ENCODE data around the gene ZNF669.

ZNF669 gene

DNA sequence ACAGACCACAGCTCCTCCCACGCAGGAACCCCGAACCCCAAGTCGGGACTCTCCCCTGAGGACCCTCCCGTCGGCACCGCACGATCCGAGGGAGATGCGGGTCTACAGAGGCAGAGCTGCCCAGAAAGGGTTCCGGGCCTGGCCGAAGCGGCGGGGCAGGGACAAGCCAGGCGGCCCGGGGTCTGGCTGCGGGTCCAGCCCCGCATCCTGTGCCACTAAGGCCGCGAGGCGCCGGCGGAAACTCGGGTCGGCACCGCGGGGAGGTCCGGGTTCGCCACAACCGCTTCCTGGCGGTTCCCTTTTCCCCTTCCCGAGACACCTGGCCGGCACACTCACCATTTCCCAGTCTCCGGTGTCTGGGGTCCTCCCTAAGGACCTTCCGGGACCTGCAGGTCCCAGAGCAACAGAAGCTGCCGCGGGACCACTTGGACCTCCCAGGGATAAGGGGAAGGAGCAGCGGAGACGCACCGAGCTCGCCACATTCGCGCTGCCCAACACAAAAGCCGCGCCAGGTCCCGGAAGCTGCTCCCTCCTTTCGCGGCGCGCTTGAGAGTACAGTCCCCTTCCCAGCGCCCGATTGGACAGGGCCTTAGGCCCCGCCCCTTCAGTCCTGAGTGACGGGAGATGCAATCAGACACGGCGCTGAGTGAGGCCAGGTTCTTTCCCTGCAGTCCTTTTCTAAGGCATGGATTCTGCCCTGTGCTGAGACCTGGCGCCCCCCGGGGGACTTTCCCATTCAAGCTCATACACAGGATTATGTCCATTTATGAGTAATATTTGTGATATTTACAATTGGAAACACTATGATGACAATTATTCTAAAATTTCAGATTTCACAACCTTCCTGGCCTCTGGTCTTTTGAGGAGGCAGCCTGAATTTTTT, 25.7 kb downstream of the ZNF669 start, which contains the start of gene ZNF670:
Gene ZNF670, minus strand, starts transcription at position 554 of the 883 bp plus-strand sequence. Its CDS starts 215 bp downstream, at position 339.
- peak within 1 kb of the TSS; percentile 62 to 96 (median 86) for H3K4me3 ChIP-seq
- peak within 1 kb of the TSS in 20 of 21 experiments; percentile 41 to 86 (median 77) for H3K27ac ChIP-seq

DNA sequence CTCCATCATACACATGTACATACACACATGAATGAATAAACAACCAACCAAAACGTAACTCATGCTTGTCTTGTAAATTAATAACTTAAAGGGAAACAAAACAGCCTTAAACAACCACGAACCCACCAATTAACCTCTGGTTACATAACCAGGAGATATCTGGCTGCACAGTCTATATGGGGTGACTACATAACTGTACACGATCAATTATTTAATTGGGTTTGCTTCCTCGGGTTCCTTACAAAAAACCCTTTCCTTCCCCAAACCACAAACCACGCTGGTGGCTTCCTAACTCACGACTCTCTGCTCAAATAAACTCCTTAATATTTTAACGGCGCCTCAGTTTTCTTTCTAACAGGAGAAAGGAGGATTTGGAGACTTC, 26.3 kb downstream of the ZNF669 start:
- H3K27ac ChIP-seq: peak overlapping the region in 19 of 21 experiments; percentile 41 to 86 (median 78)

DNA sequence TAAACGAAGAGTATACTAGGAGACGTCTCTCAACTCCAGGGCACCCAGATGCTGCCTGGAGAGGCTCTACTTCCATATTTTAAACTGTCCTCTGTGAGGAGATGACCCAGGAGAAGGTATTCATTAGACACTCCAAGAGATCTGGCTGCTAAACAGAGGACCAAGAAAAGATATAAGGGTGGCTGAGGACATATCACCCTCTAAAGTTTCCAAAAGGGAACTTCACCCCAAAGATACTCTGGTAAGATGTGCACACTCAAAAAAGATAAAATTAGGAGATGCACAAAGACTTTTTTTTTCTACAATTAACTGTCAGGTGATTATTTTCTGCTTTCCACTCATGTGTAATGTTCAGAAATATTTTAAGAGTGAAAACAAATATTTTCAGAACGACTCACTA, 26.9 kb downstream of the ZNF669 start:
- no peak overlapping the region for H3K27ac ChIP-seq

More for the DNA sequence above, 26.3 kb downstream of the ZNF669 start:
- H3K4me3 ChIP-seq: peak overlapping the region; percentile 62 to 96 (median 86)

DNA sequence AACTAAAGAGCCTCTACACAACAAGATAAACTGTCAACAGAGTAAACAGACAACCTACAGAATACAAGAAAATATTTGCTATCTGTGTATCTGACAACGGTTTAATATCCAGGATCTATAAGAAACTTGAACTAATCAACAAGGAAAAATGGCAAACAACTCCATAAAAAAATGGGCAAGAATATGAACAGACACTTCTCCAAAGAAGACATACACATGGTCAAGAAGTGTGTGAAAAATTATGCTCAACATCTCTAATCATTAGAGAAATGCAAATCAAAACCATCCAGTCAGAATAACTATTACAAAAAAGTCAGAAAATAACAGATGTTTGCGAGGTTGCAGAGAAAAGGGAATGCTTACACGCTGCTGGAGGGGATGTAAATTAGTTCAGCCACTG, 33.5 kb downstream of the ZNF669 start:
- Histone ChIP-seq H3K27ac (no peak overlapping the region), H3K4me3 (no peak overlapping the region)

More for the DNA sequence above, 26.9 kb downstream of the ZNF669 start:
- no peak overlapping the region for H3K4me3 ChIP-seq

DNA sequence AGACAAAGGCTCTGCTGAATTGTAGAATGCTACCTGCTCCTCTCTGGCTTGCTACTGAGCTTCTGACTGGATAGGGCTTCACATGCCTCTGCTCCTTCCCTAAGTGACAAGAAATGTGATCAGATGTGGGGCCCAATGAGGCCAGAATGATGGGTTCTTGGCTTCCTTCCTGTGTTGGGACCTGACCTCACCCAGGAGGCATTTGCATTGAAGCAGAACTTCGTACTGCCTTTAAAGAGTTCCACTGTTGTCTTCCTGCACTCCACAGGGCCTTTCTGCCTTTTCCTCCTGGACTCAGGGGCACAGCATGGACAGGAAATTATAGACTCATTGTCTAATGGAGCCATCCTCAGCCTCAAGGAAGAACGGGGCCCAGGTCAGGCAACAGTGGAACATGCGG, 39.9 kb downstream of the ZNF669 start:
- no peak overlapping the region for H3K27ac ChIP-seq
- H3K4me3 ChIP-seq: no peak overlapping the region

DNA sequence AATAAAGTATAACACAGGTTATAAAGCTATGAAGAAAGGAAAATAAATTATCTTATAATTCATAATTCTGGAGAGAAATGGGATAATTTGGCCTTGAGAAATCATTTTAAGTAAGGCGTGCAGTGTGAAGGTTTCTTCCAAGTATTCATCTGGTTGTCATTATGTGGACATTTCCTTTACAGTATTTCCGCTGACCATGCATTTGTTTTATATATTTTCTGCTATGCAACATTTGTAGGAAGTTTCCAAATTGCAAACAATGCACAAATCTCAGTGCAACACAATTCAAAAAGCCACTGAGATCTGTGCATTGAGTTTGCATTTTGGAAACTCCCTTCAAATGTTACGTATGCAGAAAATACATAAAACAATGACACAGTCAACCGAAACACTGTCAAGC, 43.4 kb downstream of the ZNF669 start:
- Histone ChIP-seq H3K27ac (no peak overlapping the region), H3K4me3 (no peak overlapping the region)

DNA sequence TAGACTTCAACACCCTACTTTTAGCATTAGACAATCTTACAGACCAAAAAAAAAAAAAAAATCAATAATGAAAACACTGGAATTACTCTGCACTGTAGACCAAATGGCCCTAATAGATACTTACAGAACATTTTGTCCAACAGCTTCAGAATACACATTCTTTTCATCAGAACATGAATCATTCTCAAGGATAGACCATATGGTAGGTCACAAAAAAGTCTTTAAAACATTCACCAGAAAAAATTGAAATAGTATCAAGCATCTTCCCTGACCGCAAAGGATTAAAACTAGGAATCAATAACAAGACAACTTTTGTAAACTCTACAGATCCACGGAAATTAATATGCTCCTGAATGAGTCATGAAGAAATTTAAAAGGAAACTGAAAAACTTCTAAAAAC, 48.1 kb downstream of the ZNF669 start:
- no peak overlapping the region for H3K27ac ChIP-seq

DNA sequence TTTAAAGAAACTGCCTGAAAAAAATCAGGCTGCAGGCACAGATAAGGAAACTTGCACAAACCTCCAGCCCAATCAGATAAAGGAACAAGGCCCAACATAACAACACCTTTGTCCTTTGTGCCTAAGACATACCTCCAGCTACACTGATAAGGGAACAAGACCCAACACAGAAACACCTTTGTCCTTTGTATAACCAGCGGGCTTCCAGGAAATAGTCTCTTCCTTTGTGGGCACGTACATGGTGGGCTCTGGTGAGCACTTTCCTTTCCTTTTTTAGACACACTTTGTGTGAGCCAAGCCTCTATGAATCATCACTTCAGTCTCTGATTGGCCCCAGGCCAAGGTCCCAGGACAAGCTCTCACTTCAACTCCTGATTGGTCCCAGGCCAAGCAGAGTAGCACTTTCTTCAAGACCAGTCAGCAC, 49.2 kb downstream of the ZNF669 start:
- H3K27ac ChIP-seq: no peak overlapping the region
- no peak overlapping the region for H3K4me3 ChIP-seq

More for the DNA sequence above, 48.1 kb downstream of the ZNF669 start:
- no peak overlapping the region for H3K4me3 ChIP-seq
